PFSK-1 (cell line): Measurements from ENCODE around the gene DHRSX.

Experiments used
- FOXP2 ChIP-seq: optimal IDR thresholded peaks from 2 replicates; pipeline ENCODE3; 2011; ENCODE audit warnings: borderline replicate concordance, control low read depth, inconsistent platforms; ENCODE audit not compliant: insufficient read depth; ENCODE audit errors: extremely low read length, extremely low read depth
- POLR2AphosphoS5 ChIP-seq: IDR thresholded peaks from 2 replicates; pipeline ENCODE4 v1.6.1; 2012; ENCODE audit warnings: low read depth, mild to moderate bottlenecking, control low read depth, low read length, moderate library complexity
- REST ChIP-seq, 2 experiments: IDR thresholded peaks; 2 replicates each; pipeline versions ENCODE4 v1.6.1 to v1.8.0; 2011 to 2012; ENCODE audit warnings: low read depth in 2 of 2, low read length in 2 of 2, control low read depth in 1 of 2, inconsistent platforms in 1 of 2, mild to moderate bottlenecking in 1 of 2, moderate library complexity in 1 of 2; ENCODE audit not compliant: insufficient read depth in 1 of 2
- SIN3A ChIP-seq: IDR thresholded peaks from 2 replicates; pipeline ENCODE4 v1.6.1; 2012; ENCODE audit warnings: mild to moderate bottlenecking, low read length, moderate library complexity, borderline replicate concordance; ENCODE audit not compliant: insufficient read depth
- TAF1 ChIP-seq: IDR thresholded peaks from 2 replicates; pipeline ENCODE4 v1.6.1; 2012; ENCODE audit warnings: low read length, control low read depth, borderline replicate concordance; ENCODE audit not compliant: insufficient read depth

- TF ChIP-seq POLR2AphosphoS5: no peak
- no peak for TF ChIP-seq REST (IDR thresholded peaks at IDR 0.05; ENCODE audit: insufficient read depth in 1 of 2, low read depth in 2 of 2, low read length in 2 of 2)
- TF ChIP-seq TAF1: no peak
- no peak for TF ChIP-seq SIN3A
- TF ChIP-seq FOXP2: no peak
Measured at GRCh38 chrX:2318371-2318770, 182.4 kb downstream of the DHRSX start.
